Neuronal stem cell (in vitro differentiated cells): ENCODE results near the gene PIAS4.

Source experiments
- DNase-seq: peaks from one replicate; pipeline ENCODE4 v3.0.0-alpha.2; 2013; ENCODE audit warnings: low spot score
- H2AFZ ChIP-seq: one replicate; pipeline ENCODE4 v1.6.1; 2013; ENCODE audit warnings: mild to moderate bottlenecking, low read length, inconsistent platforms
- H2AK5ac ChIP-seq: 2 replicates; pipeline ENCODE4 v1.6.1; 2013; ENCODE audit warnings: low read depth, mild to moderate bottlenecking, inconsistent platforms, low read length, moderate library complexity, mixed read lengths
- H2BK120ac ChIP-seq: 2 replicates; pipeline ENCODE4 v1.6.1; 2013; ENCODE audit warnings: low read depth, mild to moderate bottlenecking, inconsistent platforms, low read length, moderate library complexity, mixed read lengths
- H2BK12ac ChIP-seq: one replicate; pipeline ENCODE4 v1.6.1; 2013; ENCODE audit warnings: low read length, inconsistent platforms
- H2BK15ac ChIP-seq: 2 replicates; pipeline ENCODE4 v1.6.1; 2013; ENCODE audit warnings: mild to moderate bottlenecking, low read length, inconsistent platforms, mixed read lengths
- H2BK5ac ChIP-seq: one replicate; pipeline ENCODE4 v1.6.1; 2013; ENCODE audit warnings: inconsistent platforms, mild to moderate bottlenecking, low read length, moderate library complexity
- H3K14ac ChIP-seq: one replicate; pipeline ENCODE4 v1.6.1; 2013; ENCODE audit warnings: low read length, inconsistent platforms
- H3K18ac ChIP-seq: 2 replicates; pipeline ENCODE4 v1.6.1; 2013; ENCODE audit warnings: low read length, inconsistent platforms
- H3K23ac ChIP-seq: 2 replicates; pipeline ENCODE4 v1.6.1; 2013; ENCODE audit warnings: low read depth, mild to moderate bottlenecking, mixed read lengths, low read length, inconsistent platforms; ENCODE audit not compliant: poor library complexity
- H3K27ac ChIP-seq: replicated peaks from 3 replicates; pipeline ENCODE4 v1.5.1; 2013; ENCODE audit warnings: low read length, inconsistent platforms
- H3K27me3 ChIP-seq, 3 experiments: 2 replicates each; pipeline ENCODE4 v1.6.1; 2013; ENCODE audit warnings: low read length in 3 of 3, mild to moderate bottlenecking in 2 of 3, inconsistent platforms in 1 of 3, low read depth in 1 of 3, mixed read lengths in 1 of 3, moderate library complexity in 1 of 3; ENCODE audit not compliant: control insufficient read depth in 3 of 3, insufficient read depth in 3 of 3
- H3K36me3 ChIP-seq, 2 donors: replicated peaks in 1 of 2; 2 replicates each; pipeline ENCODE4 v1.6.1; 2013; ENCODE audit warnings: low read length in 2 of 2; ENCODE audit not compliant: control insufficient read depth in 2 of 2, insufficient read depth in 2 of 2
- H3K4ac ChIP-seq: 2 replicates; pipeline ENCODE4 v1.6.1; 2013; ENCODE audit warnings: inconsistent platforms, mild to moderate bottlenecking, low read length, moderate library complexity
- H3K4me1 ChIP-seq, 2 donors: 1 replicate in 1 of 2; 2 replicates in 1 of 2; pipeline ENCODE4 v1.6.1; 2013; ENCODE audit warnings: low read length in 2 of 2, low read depth in 1 of 2; ENCODE audit not compliant: control insufficient read depth in 2 of 2, insufficient read depth in 1 of 2
- H3K4me2 ChIP-seq: one replicate; pipeline ENCODE4 v1.6.1; 2013; ENCODE audit warnings: mild to moderate bottlenecking, low read length, inconsistent platforms; ENCODE audit not compliant: insufficient read depth, poor library complexity, severe bottlenecking
- H3K4me3 ChIP-seq, 2 donors: 2 replicates each; pipeline ENCODE4 v1.5.1; 2013; ENCODE audit warnings: low read length in 2 of 2, mild to moderate bottlenecking in 2 of 2, inconsistent platforms in 1 of 2, moderate library complexity in 1 of 2
- H3K79me1 ChIP-seq: one replicate; pipeline ENCODE4 v1.6.1; 2013; ENCODE audit warnings: low read depth, mild to moderate bottlenecking, inconsistent platforms, low read length, moderate library complexity
- H3K9ac ChIP-seq: one replicate; pipeline ENCODE4 v1.6.1; 2013; ENCODE audit warnings: mild to moderate bottlenecking, low read depth, low read length, inconsistent platforms; ENCODE audit not compliant: poor library complexity
- H3K9me3 ChIP-seq, 2 donors: replicated peaks in 1 of 2; 2 replicates each; pipeline versions ENCODE3 to v1.6.1; 2013; ENCODE audit warnings: low read length in 2 of 2, mild to moderate bottlenecking in 2 of 2, inconsistent platforms in 1 of 2, low read depth in 1 of 2, mixed read lengths in 1 of 2, moderate library complexity in 1 of 2; ENCODE audit not compliant: control insufficient read depth in 2 of 2, insufficient read depth in 1 of 2
- H4K8ac ChIP-seq: one replicate; pipeline ENCODE4 v1.6.1; 2013; ENCODE audit warnings: low read depth, mild to moderate bottlenecking, inconsistent platforms, low read length, moderate library complexity
- H4K91ac ChIP-seq: one replicate; pipeline ENCODE4 v1.6.1; 2013; ENCODE audit warnings: low read length, low read depth, mild to moderate bottlenecking, inconsistent platforms; ENCODE audit not compliant: poor library complexity
- WGBS, 2 donors: extraction: QIAGEN DNeasy Blood & Tissue Kit; methylation state at CpG; one replicate each; pipeline ENCODE4 v1.1.7; 2013; ENCODE audit warnings: missing lambda C conversion rate in 2 of 2, mixed read lengths in 1 of 2; ENCODE audit not compliant: insufficient read length in 2 of 2, insufficient replicate concordance in 1 of 2; ENCODE audit errors: extremely low coverage in 2 of 2; 5-methylcytosine and 5-hydroxymethylcytosine counted together

PIAS4 gene

GRCh38 chr19:3983936-3984583 lies 23.5 kb upstream of the PIAS4 start:
- WGBS, 2 donors: no CpG with 5 or more reads among the region's 30 CpGs
- no peak overlapping the region for H4K91ac ChIP-seq
- no peaks in the 10 kb centered on the region for H3K9me3 ChIP-seq
- H2BK15ac ChIP-seq: no peak overlapping the region
- H2BK120ac ChIP-seq: no peak overlapping the region
- no peak for DNase-seq
- peak overlapping the region; percentile 44 for H3K4me2 ChIP-seq
- H2BK5ac ChIP-seq: no peak overlapping the region
- H3K4me3 ChIP-seq: peak overlapping the region; percentile 98
- no peak overlapping the region for H2BK12ac ChIP-seq
- no peak overlapping the region for H3K14ac ChIP-seq
- peaks cover 53 to 57% of the 10 kb centered on the region in 2 donors for H3K36me3 ChIP-seq
- no peak overlapping the region for H3K27ac ChIP-seq
- H4K8ac ChIP-seq: no peak overlapping the region
- no peak overlapping the region for H2AFZ ChIP-seq
- peak overlapping the region; percentile 92 for H3K9ac ChIP-seq
- no peaks in the 10 kb centered on the region for H3K27me3 ChIP-seq
- peaks cover 34% of the 10 kb centered on the region for H3K79me1 ChIP-seq
- H3K18ac ChIP-seq: no peak overlapping the region
- peaks cover 13 to 28% of the 10 kb centered on the region in 2 donors for H3K4me1 ChIP-seq
- no peak overlapping the region for H2AK5ac ChIP-seq
- no peak overlapping the region for H3K4ac ChIP-seq
- H3K23ac ChIP-seq: peak overlapping the region; percentile 57

GRCh38 chr19:3984584-3984907 lies 23.0 kb upstream of the PIAS4 start:
- Histone ChIP-seq H3K27me3 (no peaks in the 10 kb centered on the region), H3K4me2 (peak overlapping the region; percentile 44), H3K79me1 (peaks cover 34% of the 10 kb centered on the region), H3K27ac (peak overlapping the region; percentile 36), H3K14ac (no peak overlapping the region), H3K4me3 (peak overlapping the region; percentile 98), H2AK5ac (no peak overlapping the region), H3K4ac (no peak overlapping the region), H3K18ac (no peak overlapping the region), H2BK5ac (no peak overlapping the region), H3K23ac (no peak overlapping the region), H3K9me3 (no peaks in the 10 kb centered on the region), H2AFZ (no peak overlapping the region), H4K8ac (no peak overlapping the region), H2BK12ac (no peak overlapping the region), H2BK15ac (no peak overlapping the region), H4K91ac (no peak overlapping the region), H3K9ac (peak overlapping the region; percentile 93), H3K4me1 (peaks cover 13 to 28% of the 10 kb centered on the region in 2 donors), H2BK120ac (no peak overlapping the region), H3K36me3 (peaks cover 48 to 52% of the 10 kb centered on the region in 2 donors)
- WGBS, 2 donors: no CpG with 5 or more reads among the region's 10 CpGs
- DNase-seq: no peak

GRCh38 chr19:3984908-3985642 lies 22.5 kb upstream of the PIAS4 start, which contains the start of gene EEF2:
TSS of gene EEF2 (minus strand) at chr19:3985463. CDS start at chr19:3985380, 83 bp downstream.
- Histone ChIP-seq H3K18ac (peak within 1 kb of the TSS; percentile 99), H2BK12ac (no peak within 1 kb of the TSS), H3K23ac (peak within 1 kb of the TSS; percentile 100), H2BK5ac (peak within 1 kb of the TSS; percentile 95), H3K9me3 (no peaks in the 10 kb centered on the region), H4K8ac (no peak within 1 kb of the TSS), H3K4me1 (peaks cover 13 to 28% of the 10 kb centered on the region in 2 donors), H3K79me1 (peaks cover 31% of the 10 kb centered on the region), H3K36me3 (peaks cover 43 to 47% of the 10 kb centered on the region in 2 donors), H3K27ac (peak within 1 kb of the TSS; percentile 71), H2AFZ (peak within 1 kb of the TSS; percentile 88), H2BK15ac (no peak within 1 kb of the TSS), H3K27me3 (no peaks in the 10 kb centered on the region), H4K91ac (no peak within 1 kb of the TSS), H3K4me3 (peak within 1 kb of the TSS; percentile 98), H3K4me2 (peak within 1 kb of the TSS; percentile 72), H2AK5ac (peak within 1 kb of the TSS; percentile 90), H3K4ac (no peak within 1 kb of the TSS), H3K9ac (peak within 1 kb of the TSS; percentile 93), H2BK120ac (no peak within 1 kb of the TSS), H3K14ac (peak within 1 kb of the TSS; percentile 60)
- peak; percentile 91 for DNase-seq
- no CpG with 5 or more reads among the region's 80 CpGs for whole genome bisulfite sequencing, 2 donors

GRCh38 chr19:3985643-3986259 lies 21.8 kb upstream of the PIAS4 start:
- WGBS, 2 donors: no CpG with 5 or more reads among the region's 19 CpGs
- H3K4me3 ChIP-seq: peak overlapping the region; percentile 60 to 98
- no peak overlapping the region for H3K18ac ChIP-seq
- H3K14ac ChIP-seq: no peak overlapping the region
- H2AFZ ChIP-seq: peak overlapping the region; percentile 88
- H3K9ac ChIP-seq: no peak overlapping the region
- H2BK15ac ChIP-seq: no peak overlapping the region
- no peak overlapping the region for H3K4ac ChIP-seq
- H3K79me1 ChIP-seq: peaks cover 28% of the 10 kb centered on the region
- H3K9me3 ChIP-seq: no peaks in the 10 kb centered on the region
- H2AK5ac ChIP-seq: no peak overlapping the region
- H4K8ac ChIP-seq: no peak overlapping the region
- peak overlapping the region; percentile 95 for H2BK5ac ChIP-seq
- H2BK12ac ChIP-seq: no peak overlapping the region
- no peak overlapping the region for H2BK120ac ChIP-seq
- H3K27ac ChIP-seq: no peak overlapping the region
- H3K4me1 ChIP-seq: peaks cover 13 to 28% of the 10 kb centered on the region in 2 donors
- no peak overlapping the region for H4K91ac ChIP-seq
- peak overlapping the region; percentile 100 for H3K23ac ChIP-seq
- peaks cover 36 to 40% of the 10 kb centered on the region in 2 donors for H3K36me3 ChIP-seq
- no peaks in the 10 kb centered on the region for H3K27me3 ChIP-seq
- peak; percentile 15 for DNase-seq
- H3K4me2 ChIP-seq: peak overlapping the region; percentile 72
